GM21528 (cell line): ENCODE data around the gene SBNO1.
"Not testable (repeated sequence)": the region's sequence is repeated elsewhere in the genome, so short reads cannot be mapped to it uniquely, and the experiment has no call there.

Source experiments
- ATAC-seq: cut with Tn5 transposase; IDR thresholded peaks from one replicate; pipeline ENCODE4 v1.9.1; 2021; ENCODE audit warnings: mild to moderate bottlenecking, moderate library complexity; ENCODE audit not compliant: unreplicated experiment, low FRiP score

SBNO1 gene

DNA sequence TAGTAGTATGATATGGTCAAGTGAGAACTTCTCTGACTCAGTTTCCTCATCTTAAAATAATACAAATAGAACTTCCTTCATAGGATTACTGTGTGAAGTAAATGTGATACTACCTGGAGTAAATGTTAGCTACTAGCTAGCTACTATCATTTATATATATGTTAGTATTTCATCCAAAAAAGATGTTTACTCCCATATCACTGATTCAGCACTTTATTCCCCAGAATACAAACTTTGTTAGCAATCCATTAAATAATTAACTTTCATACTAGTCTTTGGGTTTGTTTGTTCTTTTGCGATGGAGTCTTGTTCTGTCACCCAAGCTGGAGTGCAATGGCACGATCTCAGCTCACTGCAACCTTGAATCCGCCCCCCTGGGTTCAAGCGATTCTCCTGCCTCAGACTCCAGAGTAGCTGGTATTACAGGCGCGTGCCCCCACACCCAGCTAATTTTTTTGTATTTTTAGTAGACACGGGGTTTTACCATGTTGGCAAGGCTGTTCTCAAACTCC lies 8.4 kb downstream of the SBNO1 start:
- ATAC-seq: no peak

DNA sequence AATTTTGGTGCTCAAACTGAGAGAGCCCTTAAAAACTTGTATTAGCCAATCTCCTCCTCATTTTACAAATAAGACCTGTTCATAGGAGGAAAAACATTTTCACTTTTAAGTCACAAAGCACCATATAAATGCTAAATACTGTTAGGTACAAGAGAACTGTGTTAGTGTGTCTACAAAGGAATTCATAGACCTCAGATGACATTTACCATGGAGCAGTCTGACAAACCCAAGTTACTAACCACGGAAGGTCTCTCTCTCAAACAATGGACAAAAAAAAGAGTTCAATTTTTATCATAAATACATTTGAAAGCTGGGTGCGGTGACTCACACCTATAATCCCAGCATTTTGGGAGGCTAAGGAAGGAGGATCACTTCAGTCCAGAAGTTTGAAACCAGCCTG lies 10.0 kb downstream of the SBNO1 start:
- no peak for ATAC-seq

DNA sequence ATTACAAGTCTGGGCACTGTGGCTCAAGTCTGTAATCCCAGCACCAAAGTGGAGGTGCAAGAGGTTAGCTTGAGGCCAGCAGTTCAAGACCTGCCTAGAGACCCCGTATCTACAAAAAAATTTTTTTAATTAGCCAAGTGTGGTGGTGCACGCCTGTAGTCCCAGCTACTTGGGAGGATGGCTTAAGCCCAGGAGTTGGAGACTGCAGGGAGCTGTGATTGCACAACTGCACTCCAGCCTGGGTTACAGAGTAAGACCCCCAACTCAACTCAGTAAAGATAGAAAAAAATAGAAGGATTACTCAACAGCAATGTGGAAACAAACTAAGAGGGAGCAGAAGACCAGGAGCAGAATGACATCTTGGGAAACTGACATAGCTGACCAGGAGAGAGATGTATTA lies 13.3 kb downstream of the SBNO1 start:
- no peak for ATAC-seq

DNA sequence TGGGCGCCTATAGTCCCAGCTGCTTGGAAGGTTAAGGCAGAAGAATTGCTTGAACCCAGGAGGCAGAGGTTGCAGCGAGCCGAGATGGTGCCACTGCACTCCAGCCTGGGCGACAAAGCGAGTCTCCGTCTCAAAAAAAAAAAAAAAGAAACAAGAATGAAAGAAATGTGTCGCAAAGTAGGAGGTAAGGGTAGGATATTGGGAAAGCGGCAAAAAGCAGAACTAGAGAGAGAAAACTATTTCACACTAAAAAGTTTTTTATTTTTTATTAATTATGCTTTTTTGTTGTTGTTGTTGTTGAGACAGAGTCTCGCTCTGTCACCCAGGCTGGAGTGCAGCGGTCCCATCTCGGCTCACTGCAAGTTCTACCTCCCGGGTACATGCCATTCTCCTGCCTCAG lies 17.7 kb downstream of the SBNO1 start:
- ATAC-seq: no peak

DNA sequence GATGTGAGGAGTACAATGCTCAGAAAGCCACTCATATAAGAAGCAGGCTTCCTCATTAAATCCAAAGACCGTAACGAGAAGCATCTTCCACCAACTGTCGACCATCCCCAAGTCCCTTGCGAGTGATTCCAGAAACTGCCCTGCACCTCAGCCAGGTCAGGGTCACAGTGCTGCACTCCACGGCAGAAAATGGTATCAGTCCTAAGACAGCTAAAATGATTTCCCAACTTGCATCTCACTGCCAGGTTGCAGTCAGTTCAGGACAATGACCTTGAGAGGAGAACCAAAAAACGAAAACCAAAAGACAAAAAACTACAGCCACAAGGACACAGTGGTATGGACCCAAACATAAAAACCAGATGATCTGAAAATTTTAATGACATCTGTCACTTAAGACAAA lies 20.6 kb downstream of the SBNO1 start:
- no peak for ATAC-seq

DNA sequence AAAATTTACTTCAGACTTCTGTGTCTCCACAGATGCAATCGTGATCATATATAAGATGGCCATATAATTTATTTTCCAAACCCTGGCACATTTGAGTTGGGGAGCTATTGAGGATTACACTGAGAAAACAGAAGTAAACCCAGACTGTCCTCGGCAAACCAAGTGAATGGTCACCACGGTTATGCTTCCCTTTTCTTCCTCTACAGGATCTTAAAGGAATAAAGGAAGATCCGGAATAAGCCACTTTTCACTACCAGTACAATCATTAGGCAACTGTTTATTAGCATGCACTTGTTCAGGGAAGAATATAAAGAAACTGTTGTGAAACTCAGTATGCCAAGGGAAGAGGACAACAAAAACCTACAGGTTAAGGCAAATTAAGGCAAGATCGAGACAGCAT lies 27.6 kb downstream of the SBNO1 start:
- no peak for ATAC-seq

DNA sequence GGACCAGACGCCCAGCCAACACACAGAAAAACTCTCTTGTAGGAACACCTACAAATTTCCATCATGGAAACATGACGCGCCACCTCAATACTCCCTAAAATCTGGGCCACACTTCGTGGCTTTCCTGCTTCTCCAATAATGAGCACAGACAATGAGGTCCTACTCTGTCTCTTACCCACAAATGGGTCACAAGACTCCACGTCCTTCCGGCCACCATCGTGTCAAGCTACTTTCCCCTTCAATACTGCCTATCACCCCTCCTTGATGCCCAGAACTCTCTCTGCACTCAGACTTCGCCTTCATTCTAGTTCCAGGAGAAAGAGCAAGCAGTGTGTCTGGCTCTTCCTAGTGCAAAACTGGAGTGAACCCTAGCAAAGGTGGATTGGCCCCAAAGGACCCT lies 28.1 kb downstream of the SBNO1 start:
- ATAC-seq: no peak

DNA sequence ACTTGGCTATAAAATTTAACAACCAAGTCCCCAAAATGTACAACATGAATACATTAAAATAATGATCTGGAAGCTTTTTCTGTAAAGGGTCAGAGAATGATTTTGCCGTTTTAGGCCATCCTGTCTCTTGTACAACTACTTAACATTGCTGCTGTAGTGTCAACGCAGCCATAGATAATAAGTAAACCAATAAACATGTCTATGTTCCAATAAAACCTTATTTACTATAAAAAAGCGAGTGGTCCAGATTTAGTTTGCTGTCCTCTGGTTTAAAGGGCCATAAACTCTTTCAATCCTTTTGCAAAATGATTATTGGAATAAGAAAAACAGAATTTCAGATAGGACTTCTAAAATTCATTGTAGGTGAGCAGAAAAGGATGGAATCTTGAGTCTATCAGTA lies 29.2 kb downstream of the SBNO1 start:
- no peak for ATAC-seq

DNA sequence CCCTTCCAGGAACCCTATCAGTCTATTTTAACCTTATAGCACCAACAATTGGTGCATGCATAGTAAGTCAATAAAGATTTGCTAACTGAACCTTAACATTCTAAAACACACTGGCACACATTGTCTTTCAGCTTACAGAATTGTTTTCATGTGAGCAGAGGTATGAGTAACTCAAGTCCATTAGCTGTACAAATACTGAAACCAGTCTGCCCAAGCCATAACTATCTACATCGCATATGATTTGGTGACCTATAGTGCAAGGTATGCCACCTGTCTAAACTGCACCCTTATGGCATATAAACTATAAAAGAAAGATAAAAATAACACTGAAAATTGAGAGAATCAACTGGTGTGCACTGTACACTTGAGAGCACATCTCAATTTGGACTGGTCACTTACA lies 34.8 kb downstream of the SBNO1 start:
- no peak for ATAC-seq

DNA sequence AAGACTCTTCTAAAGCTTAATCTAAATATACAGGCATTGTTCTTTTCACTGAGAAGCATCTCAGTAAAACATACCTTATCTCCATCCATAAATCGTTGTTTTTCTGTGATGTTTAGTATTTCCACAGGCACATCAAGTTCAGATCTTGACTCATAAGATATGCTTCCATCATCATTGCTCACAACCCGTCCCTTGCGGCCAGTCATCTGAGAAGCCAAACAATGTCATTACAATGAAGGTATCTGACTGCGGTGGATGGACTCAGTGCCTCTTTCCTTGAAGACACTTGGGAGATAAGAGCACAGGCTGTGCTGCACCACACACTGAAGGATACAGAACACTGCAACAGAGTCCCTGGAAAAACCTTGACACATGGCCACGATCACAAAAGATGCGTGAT lies 44.8 kb downstream of the SBNO1 start:
- ATAC-seq: no peak

DNA sequence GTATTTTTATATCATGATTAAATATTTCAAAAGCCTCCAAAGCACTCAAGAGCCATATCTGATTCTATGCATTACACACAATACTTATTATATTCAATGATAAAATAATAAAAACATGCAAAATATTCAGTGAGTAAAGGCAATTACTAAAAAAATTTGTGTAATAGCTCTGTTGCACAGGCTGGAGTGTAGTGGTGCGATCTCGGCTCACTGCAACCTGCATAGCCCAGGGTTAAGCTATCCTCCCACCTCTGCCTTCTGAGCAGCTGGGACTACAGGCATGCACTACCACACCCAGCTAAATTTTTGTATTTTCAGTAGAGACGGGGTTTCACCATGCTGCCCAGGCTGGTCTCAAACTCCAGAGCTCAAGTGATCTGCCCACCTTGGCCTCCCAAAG lies 45.4 kb downstream of the SBNO1 start:
- ATAC-seq: no peak

DNA sequence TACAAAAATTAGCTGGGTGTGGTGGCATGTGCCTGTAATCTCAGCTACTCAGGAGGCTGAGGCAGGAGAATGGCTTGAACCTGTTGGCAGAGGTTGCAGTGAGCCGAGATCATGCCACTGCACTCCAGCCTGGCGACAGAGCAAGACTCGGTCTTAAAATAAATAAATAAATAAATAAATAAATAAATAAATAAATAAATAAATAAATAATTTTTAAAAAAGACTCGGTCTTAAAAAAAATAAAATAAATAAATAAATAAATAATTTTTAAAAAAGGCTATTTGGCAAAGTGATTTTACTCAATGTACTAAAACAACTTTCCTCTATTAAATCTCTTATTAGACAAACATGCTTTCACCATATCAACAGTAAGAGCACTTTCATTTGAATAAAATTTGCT lies 51.6 kb downstream of the SBNO1 start:
- not testable (repeated sequence) for ATAC-seq

DNA sequence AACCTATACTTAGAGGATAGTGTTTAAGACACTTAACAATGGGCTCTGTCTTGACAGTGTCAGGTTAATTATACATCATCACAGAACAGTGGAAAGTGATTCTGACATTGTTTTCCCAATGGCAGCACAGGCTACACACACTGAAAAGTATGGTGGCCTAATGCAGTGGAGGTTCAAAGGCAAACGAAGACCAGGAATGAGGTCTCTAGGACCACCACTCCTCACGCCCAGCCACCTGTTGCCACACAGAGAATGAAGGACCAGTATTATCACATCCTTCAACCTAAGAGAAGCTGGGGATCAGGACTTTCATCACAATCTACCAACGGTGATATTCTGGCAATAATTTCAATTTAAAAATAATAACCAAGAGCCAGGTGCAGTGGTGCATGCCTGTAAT lies 58.4 kb downstream of the SBNO1 start:
- ATAC-seq: no peak

DNA sequence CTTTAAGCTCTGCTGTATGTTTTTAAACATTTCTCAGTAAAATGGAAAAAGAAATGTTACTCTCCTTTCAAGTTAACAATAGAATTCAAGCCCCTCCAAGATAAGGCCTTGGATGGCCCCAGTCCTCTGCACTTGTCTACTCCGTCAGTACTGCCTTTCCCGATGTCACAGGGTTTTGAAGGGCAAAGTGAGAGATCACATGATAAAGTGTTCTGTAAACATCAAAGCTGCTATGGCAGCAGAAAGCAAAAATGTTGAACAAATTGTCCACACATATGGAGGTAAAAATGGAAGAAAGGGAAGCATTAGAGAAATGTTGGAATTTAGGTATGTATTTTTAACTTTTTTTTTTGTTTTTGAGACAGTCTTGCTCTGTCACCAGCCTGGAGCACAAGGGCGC lies 59.5 kb downstream of the SBNO1 start:
- ATAC-seq: no peak

DNA sequence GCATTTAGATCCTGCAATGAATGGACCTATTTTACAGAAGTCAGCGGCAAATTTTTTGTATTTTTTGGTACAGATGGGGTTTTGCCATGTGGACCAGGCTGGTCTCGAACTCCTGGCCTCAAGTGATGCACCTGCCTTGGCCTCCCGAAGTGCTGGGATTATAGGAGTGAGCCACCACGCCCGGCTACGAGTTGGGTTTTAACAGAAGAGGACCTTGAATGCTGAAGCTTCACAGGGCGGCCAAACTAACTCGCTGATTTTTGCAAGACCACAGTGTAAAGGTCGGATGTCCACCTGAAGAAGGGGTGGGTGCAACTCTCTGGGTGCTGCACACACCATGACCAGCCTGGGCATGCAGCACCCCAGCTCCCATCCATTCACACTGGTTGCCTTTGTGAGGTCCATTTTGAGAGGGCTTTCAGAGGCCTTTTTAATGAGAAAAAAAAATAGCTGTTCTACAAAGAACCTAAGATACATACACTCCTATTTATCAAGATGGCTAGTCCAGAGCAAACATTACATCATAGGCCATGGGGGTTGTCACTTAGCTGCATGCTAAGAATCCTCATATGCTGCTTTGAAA lies 71.4 kb downstream of the SBNO1 start:
- ATAC-seq: no peak

DNA sequence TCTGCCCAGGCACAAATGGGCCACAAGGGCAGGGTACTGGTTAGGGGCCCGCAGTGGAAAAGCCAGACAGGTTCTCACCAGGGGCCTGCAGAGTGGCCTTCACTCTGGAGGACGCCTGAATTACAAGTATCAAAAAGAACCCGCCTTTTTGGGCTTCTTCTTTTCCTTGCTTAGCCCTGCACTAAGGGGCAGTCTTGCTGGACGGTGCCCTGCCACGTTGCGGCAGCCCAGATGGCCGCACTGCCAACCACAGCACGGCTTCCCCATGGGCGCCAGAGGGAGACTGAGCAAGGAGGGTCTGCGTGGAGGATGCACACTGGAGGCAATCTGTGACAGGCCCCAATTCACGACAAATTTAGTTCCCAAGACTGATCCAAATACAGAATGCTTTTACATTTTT lies 74.7 kb downstream of the SBNO1 start:
- no peak for ATAC-seq

DNA sequence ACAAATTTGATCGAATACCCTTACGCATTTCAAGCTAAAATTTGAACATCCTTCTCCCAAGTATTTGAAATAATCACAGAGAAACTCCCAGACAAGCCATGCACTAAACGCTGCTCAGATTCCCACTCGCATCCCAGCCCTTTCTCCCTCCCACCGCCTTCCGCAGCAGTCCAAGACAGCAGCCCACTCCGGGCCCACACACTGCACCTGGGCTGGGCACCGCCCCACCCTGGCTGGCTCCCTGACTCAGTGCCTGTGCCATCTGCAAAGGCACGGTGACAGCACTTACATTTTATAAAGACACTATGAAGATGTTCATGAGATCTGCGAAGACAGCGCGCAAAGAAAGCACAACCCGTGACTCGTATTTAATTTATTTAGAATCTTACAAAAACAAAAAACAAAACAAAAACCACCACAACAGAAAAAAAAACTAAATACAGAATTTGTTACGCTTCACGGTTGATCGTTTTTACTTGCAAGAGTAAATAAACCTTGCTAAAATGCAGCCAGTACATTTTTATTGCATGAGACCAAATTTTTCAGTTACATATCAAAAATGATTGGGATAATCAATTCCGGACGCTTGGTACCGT lies 75.8 kb downstream of the SBNO1 start:
- ATAC-seq: no peak

DNA sequence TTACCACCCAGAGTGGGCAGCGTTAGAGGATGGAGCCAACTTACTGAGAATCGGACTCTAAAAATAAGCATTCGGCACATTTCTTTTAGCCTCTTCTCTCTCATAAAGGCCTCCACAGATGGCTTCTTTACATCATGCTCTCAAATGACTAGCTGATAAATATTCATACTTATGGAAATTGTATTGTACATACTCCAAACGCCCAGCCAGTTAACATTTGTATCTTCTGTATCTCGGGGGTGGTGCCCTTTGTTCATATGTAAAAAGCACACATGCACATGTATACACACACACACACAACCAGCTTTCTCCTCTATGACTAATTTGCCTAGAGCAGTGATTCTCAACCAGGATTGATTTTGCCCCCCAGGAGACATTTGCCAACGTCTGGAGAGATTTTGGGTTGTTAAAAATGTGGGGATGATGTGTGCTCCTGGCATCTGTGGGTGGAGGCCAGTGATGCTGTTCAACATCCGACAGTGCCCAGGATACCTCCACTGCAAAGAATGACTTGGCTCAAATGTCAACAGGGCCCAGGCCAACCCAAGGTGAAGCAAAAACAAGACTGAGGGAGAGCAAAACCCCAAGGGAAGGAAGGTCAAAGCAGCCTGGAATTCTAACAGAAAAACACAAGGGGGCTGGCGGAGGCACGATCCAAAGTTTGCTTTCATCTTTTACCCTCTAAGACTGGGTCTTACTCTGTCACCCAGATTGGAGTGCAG lies 77.8 kb downstream of the SBNO1 start:
- no peak for ATAC-seq

DNA sequence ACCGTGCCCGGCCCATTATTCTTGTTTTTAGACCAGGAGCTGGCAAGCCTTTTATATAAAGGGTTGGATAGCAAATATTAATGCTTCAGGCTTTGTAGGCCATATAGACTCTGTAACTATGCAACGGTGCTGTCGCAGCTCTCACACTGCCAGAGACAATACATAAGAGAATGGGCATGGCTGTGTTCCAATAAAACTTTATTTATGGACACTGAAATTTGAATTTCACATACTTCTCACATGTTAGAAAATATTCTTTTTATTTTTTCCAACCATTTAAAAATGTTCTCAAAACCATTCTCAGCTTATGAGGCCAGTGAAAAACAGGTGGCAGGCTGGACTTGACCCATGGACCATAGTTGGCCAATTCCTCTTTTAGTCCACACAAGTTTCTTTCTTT lies 80.0 kb downstream of the SBNO1 start:
- ATAC-seq: no peak

DNA sequence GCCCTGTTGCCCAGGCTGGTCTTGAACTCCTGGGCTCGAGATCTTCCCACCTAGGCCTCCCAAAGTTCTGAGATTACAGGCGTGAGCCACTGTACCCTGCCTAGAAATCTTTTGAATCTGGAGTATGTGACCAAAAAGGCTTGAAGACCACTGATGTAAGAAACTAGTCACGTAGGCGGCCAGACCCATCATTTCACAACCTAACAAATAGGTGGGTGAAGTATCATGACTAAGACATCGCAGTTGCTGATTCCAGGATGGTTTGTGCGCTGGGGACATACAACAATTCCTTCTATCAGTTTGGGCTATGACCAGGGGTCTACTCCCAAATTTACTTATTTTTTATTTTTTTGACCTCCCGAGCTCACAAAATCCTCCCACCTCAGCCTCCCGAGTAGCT lies 81.2 kb downstream of the SBNO1 start:
- no peak for ATAC-seq

DNA sequence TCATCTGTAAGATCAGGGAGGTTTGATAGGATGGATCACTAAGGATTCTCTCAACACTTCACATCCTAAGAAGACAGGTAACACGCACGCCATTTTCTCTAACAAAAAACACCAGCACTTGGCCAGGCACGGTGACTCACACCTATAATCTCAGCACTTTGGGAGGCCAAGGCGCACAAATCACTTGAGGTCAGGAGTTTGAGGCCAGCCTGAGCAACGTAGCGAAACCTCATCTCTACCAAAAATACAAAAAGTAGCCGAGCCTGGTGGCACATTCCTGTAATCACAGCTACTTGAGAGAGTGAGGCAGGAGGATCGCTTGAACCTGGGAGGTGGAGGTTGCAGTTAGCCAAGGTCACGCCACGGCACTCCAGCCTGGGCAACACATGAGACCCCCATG lies 82.5 kb downstream of the SBNO1 start:
- ATAC-seq: no peak

DNA sequence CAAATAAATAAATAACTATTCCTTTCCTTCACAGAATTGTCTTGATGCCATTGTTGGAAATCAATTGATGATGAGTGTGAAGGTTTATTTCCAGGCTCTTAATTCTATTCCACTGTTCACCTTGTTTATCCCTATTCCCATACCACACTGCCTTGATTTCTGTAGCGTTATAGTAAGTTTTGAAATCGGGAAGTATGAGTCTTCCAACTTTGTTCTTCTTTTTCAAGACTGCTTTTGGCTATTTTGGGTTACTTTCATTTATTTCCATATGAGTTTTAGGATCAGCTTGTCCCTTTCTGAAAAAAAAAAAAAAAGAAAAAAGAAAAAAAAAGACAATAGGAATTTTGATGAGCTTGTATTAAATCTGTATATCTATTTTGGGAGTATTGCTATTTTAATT lies 83.7 kb downstream of the SBNO1 start:
- no peak for ATAC-seq
